HG03045 (cell line): ENCODE data around the gene TMC8.

Source experiments
- ATAC-seq: cut with Tn5 transposase; IDR thresholded peaks from one replicate; pipeline ENCODE4 v1.9.1; 2021; ENCODE audit warnings: mild to moderate bottlenecking, moderate library complexity; ENCODE audit not compliant: unreplicated experiment

Gene TMC8

DNA sequence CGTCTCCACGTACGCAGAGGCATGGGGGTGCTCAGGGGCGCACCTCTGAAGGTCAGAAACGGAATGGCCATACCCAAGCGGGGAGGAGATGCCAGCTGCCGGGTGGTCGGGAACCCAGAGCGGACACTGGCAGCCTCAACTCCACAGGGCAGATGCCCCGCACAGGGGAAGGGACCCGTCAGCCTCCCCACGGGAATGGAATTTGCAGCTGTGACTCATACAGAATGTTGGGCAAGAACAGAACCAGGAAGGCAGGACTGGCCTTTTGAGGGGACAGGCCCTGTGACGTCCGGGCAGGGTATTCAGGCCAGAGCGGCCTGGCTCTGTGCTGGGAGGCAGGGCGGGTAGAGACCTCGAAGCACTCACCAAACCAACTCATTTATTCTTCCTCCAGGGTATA is 48.8 kb downstream of the TMC8 start:
- ATAC-seq, result no peak

GRCh38 chr17:78180083-78180482 is 49.5 kb downstream of the TMC8 start:
- ATAC-seq, result no peak

DNA sequence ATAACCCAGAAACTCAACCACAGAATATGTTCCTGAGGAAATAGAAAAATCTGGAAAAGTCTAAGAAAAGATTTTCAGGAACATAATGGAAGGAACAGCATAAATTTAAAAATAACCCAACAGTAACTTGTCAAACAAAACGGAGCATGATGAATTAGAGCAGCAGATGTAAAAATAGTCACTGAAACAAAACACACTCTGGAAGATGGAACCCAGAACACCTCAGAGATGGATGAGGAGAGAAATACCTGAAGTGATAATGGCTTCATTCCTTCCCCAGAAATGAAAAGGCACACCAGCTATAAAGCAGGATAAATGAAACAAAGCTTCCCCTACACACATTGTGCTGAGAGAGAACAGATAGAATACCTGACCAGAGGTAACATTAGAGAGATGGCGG is 49.9 kb downstream of the TMC8 start:
- no peak for ATAC-seq

DNA sequence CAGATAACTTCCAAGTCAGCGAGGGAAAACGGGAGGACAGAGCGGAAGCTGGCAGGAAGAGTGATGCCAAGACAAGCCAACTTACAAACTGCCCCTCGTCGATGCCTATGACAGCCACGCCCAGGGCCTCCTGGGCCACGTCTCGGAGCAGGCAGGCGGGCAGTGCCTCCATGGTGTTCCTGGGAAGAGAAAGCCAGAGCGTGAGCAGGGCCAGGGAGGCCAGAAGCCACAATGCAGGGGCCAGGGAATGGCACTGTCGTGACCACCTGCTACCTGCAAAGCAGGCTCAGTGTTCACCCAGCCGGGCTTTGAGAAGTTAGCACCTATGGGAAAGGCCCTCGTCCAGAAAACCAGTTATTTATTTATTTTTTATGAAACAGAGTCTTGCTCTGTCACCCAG is 51.9 kb downstream of the TMC8 start:
- no peak for ATAC-seq

DNA sequence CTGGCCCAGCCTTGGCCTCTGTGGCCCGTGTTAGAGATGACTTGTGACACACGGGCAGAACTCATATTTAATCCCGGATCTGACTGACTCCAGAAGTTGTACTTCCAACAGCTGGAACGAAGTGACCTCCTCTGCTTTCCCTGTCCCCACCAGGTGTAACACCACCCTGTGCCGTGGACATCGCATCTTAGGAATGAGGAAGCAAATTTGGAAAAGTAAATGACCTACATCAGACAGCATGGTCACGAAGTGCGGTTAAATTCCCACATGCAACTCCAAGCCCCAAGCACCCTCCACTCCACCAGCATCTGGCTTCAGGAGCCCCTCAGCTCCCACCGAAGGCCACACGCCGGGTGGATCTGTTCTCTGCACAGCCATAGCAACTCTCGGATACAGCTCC is 53.3 kb downstream of the TMC8 start:
- no peak for ATAC-seq

DNA sequence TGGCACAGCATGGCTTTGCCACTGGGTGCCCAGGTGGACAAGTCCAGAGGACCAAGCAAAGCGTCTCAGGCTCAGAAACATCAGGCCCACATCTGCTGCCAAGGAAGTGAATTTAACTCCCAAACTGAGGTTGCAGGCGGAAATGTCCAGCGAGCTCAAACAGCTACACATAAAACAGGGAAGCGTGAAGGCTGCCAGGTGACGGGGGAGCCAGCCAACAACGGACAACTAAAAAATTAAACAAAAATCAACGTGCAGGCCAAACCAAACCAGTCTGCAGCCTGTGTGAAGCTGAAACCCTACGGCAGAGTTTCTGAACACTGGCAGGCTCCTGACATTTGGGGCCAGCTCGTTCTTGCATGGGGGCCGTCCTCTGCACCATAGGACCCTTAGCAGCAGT is 53.8 kb downstream of the TMC8 start:
- no peak for ATAC-seq

- no peak for ATAC-seq
These were observed 54.3 kb downstream of the TMC8 start for GRCh38 chr17:78184868-78185267.

DNA sequence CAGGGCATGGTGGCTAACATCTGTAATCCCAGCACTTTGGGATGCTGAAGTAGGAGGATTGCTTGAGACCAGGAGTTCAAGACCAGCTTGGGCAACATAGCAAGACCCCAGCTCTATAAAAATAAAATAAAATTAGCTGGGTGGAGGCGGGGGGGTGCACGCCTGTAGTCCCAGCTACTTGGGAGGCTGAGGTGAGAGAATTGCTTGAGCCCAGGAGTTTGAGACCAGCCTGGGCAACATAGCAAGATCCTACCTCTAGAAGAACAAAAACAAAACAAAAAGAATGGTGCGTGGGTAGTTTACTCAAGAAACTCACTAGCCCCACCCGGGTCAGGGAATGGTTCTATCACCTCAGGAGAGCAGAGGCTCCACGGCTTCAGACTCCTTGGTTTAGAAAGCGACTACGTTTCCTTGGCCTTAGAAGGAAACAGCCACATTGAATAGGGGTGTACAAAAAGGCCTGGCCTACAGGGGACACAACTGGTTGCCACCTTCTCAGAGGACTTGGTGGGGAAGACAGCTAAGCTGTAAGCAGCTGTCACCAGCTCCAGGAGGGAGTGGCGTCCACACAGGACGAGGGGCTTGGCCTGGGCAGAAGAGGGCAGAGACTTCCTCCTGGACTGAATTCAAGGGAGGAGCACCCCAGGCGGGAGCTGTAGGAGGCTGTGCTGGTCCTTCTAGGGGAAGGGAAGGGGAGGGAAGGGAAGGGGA is 55.6 kb downstream of the TMC8 start:
- ATAC-seq, result no peak

DNA sequence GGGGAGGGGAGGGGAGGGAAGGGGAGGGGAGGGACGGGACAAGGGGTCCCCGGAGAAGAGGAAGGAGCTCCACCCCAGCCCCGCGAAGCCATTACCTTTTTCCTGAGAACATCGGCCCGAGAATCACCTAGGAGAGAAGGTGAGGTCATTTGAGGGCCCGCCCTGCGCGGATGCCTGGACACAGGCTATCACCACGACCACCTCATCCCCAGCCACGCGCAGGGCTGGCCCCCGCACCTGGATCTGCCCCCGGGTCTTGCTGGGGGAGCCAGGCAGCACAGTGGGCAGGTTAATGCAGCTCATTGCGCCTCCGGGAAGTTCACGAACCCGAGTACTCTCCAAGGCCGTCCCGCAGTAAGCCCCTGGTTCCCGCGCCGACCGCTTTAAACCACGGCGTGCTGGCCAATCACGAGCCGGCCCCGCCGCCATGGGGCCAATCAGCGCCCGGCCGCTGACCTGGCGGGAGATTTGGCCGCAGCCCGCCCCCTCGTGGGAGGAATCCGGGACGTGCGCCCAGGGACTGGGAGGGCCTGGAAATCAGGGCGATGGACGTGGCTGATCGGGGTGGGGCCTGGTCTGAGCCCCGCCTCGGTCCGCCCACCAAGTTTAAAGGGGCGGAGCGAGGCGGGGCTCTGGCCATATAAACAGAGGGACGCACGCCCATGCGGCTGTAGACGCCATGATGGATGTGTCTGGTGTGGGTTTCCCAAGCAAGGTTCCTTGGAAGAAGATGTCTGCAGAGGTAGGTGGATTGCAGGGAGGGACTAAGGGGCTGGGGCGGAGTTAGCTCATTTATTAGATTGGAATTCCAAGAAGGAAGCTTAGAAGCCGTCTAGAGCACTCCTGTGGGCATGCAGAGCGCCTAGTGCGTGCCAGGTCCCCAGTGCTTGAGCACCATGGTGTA is 56.4 kb downstream of the TMC8 start, which contains the start of the genes AFMID and TK1:
Gene AFMID (plus strand): TSS at position 671 of the 904 bp plus-strand sequence. CDS start 9 bp downstream, at position 680.
Gene TK1 (minus strand): TSS at position 361 of the 904 bp plus-strand sequence. CDS start 58 bp downstream, at position 303.
- peak; percentile 87 for ATAC-seq
